ENCODE measurements around the gene ZBTB5.
"Not testable (repeated sequence)": the region's sequence is repeated elsewhere in the genome, so short reads cannot be mapped to it uniquely, and the experiment has no call there.

ZBTB5 gene

GRCh38 chr9:37486616-37487548 lies 21.6 kb upstream of the ZBTB5 start:
- in situ Hi-C loops (cut with MboI; ENCODE audit: low sequenced_read_pairs): loop anchor here (25.0 kb wide), 4 partner anchors 100 to 875 kb away; partner anchors contain the start of genes FBXO10, SLC25A51, TOMM5 and TRMT10B

GRCh38 chr9:37486256-37486615 lies 21.0 kb upstream of the ZBTB5 start:
- in situ Hi-C loops (cut with MboI; ENCODE audit: low sequenced_read_pairs): loop anchor here (25.0 kb wide), 4 partner anchors 101 to 876 kb away; partner anchors contain the start of genes FBXO10, SLC25A51, TOMM5 and TRMT10B

GRCh38 chr9:37485389-37486255 lies 20.4 kb upstream of the ZBTB5 start, which contains the start of gene POLR1E:
POLR1E (plus strand) TSS chr9:37485948; CDS start chr9:37486048, 100 bp downstream.
- in situ Hi-C loops (cut with MboI; ENCODE audit: low sequenced_read_pairs): loop anchor here (25.0 kb wide), 4 partner anchors 102 to 877 kb away; partner anchors contain the start of genes FBXO10, SLC25A51, TOMM5 and TRMT10B

DNA sequence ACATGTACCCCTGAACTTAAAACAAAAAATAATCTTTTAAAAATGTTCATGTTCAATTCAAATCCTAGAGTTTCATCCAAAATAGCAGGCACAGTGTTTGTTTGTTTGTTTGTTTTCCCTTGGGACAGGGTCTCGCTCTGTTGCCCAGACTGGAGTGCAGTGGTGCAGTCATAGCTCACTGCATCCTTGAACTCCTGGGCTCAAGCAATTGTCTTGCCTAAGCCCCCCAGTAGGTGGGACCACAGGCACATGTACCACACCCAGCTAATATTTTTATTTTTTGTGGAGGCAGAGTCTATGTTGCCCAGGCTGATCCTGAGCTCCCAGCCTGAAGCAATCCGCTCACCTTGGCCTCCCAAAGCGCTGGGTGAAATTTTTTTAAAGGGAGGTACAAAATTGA lies 15.5 kb upstream of the ZBTB5 start:
- in situ Hi-C loops (cut with MboI; ENCODE audit: low sequenced_read_pairs): loop anchor here (25.0 kb wide), 4 partner anchors 107 to 882 kb away; partner anchors contain the start of genes FBXO10, SLC25A51, TOMM5 and TRMT10B

DNA sequence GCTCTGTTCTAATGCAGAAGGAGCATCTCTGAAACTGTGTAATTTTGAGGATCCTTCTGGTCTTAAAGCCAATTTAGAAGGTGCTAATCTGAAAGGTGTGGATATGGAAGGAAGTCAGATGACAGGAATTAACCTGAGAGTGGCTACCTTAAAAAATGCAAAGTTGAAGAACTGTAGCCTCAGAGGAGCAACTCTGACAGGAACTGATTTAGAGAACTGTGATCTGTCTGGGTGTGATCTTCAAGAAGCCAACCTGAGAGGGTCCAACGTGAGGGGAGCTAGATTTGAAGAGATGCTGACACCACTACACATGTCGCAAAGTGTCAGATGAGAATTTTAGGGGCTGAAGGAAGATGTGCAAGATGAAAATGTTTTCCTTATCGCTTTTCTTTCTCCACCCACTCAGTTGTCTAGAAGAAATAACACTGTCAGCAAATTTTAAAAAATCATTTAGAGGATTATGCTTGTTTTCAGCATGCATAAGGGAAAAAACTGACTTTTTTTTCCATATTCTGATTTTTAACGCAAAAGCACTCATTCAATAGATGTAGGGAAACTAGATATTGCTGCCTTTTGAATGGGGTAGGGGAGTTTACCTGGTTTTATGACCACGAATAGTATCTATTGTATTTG lies 12.9 kb upstream of the ZBTB5 start:
- in situ Hi-C loops (cut with MboI; ENCODE audit: low sequenced_read_pairs): loop anchor here (25.0 kb wide), 4 partner anchors 109 to 884 kb away; partner anchors contain the start of genes FBXO10, SLC25A51, TOMM5 and TRMT10B

GRCh38 chr9:37477443-37477842 lies 12.2 kb upstream of the ZBTB5 start:
- in situ Hi-C loops (cut with MboI; ENCODE audit: low sequenced_read_pairs): loop anchor here (25.0 kb wide), 4 partner anchors 110 to 885 kb away; partner anchors contain the start of genes FBXO10, SLC25A51, TOMM5 and TRMT10B

- in situ Hi-C loops (cut with MboI; ENCODE audit: low sequenced_read_pairs): loop anchor here (25.0 kb wide), 4 partner anchors 110 to 885 kb away; partner anchors contain the start of genes FBXO10, SLC25A51, TOMM5 and TRMT10B
Measured at GRCh38 chr9:37476930-37477329, 11.7 kb upstream of the ZBTB5 start.

- in situ Hi-C loops (cut with MboI; ENCODE audit: low sequenced_read_pairs): no loop called here
Measured at GRCh38 chr9:37474438-37474837, 9.2 kb upstream of the ZBTB5 start.

- in situ Hi-C loops (cut with MboI; ENCODE audit: low sequenced_read_pairs): not testable (repeated sequence)
Measured at GRCh38 chr9:37473982-37474381, 8.7 kb upstream of the ZBTB5 start.

DNA sequence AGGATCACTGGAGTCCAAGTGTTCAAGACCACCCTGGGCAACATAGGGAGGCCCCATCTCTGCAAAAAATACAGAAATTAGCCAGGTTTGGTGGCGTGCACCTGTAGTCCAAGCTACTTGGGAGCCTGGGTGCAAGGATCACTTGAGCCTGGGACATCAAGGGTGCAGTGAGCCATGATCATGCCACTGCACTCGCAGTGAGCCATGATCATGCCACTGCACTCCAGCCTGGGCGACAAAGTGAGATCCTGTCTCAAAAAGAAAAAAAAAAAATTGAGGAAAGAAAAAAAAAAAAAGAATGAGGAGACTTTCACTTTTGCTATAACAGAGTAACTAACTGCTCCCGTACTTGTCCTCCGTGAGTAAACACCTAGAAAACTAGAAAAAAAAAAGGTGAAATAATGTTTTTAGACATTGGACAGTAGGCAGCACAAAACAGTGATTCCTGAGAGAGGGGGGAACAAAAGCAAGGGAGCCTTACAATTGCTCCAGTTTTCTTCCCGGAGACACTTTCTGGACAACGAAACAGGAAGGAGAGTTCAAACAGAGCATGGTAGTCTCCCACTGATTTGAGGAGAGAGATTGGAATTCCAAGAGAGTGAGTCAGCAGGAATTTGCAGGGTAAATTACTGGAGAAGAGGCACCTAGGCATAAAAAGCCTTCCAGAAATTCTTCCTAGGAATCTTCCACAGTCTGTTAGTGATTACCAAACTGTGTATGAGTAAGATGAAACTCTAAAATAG lies 6.9 kb upstream of the ZBTB5 start:
- in situ Hi-C loops (cut with MboI; ENCODE audit: low sequenced_read_pairs): no loop called here

DNA sequence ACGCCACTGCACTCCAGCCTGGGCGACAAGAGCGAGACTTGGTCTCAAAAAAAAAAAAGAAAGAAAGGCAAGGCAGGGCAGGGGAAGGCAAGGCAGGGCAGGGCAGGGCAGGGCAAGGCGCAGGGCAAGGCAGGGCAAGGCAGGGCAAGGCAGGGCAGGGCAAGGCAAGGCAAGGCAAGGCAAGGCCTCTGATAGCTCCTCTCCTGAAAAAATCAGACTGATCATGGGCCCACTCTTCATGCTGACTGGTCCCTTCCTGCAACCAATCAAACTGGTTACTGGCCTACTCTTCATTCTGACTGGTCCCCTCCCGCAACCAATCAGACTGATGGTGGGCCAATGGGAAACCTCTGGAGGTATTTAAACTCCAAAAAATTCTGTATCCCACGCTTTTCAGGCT lies 3.4 kb upstream of the ZBTB5 start:
- in situ Hi-C loops (cut with MboI; ENCODE audit: low sequenced_read_pairs): no loop called here

GRCh38 chr9:37467530-37467929 lies 2.3 kb upstream of the ZBTB5 start:
- in situ Hi-C loops (cut with MboI; ENCODE audit: low sequenced_read_pairs): not testable (repeated sequence)

DNA sequence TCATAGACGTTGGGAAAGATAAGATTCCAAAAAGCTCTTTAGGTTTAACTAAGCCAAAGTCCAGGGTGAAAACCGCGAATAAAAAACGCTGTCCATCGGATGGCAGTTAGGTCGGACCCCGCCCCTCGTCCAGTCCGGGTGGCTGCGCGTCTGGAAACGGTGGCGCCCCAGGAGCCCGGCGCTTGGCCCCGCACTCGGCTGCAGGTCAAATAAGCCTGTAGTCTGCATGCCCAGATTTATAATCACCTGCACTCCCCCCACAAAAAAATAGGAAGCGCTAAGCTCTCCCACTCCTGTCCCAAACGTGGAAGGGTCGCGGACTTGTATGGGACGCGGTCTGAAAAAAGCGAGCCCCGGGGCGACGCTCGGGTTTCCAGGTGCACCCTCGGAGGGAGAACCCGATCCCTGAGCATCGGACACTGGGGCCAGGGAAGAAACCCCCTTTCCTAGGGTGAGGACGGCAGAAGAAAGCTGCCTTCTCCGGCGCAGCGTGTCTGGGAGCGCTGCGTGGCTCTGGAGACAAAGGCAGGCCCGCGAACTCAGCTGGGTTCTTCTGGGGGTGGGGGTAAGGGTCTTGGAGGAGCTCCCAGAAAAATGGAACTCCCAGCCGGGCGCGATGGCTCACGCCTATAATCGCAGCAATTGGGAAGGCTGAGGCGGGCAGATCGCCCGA lies 923 bp upstream of the ZBTB5 start:
- in situ Hi-C loops (cut with MboI; ENCODE audit: low sequenced_read_pairs): no loop called here

DNA sequence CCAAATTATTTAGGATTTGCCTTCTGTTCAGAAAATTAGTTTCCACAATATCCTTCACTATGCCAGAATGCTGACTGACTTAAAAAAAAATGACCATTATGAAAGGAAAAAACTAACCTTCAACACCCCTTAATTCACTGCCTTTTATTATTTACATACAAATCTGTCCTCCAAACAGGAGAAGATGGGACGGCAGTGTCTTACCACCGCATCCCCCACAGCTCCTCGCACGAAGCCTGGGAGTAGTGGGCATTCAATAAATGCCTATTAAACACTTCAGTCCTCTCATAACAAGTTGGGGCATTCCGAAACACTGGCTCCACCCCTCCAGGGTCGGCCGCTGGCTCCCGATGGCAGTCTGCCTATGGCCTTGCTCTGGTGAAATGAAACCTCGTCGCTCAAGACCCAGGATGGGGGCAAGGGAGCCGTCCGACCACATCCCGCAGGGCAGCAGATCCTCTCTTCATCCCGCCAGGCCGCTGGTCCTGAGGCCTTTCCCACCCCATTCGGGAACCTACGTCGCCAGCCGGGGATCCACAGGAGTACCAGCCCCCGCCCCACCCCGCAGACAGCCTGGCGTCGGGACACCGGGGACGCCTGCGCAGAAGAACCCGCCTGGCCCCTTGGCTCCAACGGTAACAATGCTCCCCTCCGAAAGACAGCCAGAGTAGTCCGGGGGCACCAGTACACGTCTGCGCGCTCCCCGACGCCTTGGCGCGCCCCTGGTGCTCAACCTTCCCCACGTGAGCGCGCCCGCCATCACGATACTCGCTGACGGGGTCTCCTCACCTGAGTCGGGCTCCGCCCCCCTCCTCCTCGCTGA lies 613 bp downstream of the ZBTB5 start:
- in situ Hi-C loops (cut with MboI; ENCODE audit: low sequenced_read_pairs): no loop called here

GRCh38 chr9:37464006-37464405 lies 1.2 kb downstream of the ZBTB5 start:
- in situ Hi-C loops (cut with MboI; ENCODE audit: low sequenced_read_pairs): no loop called here

DNA sequence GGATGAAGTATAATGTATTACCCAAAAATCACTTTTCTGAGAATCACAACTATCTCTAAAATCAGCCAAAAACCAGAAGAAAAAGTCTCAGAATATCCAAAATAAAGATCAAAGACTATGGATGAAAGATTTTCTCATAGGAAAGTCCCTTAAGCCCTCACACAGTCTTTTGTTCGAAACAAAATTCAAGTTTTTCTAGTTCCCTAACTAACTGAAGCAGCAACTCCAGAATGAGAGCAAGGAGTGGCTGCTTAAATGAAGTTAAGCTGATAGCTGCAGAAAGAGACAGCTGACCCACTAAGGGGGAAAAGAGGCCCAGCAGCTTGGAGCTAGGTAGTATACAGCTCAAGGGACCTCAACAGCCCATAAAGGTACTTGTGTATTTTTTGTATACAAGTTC lies 8.4 kb downstream of the ZBTB5 start:
- in situ Hi-C loops (cut with MboI; ENCODE audit: low sequenced_read_pairs): no loop called here

- in situ Hi-C loops (cut with MboI; ENCODE audit: low sequenced_read_pairs): no loop called here
Measured at GRCh38 chr9:37455884-37456647, 9.2 kb downstream of the ZBTB5 start.

- in situ Hi-C loops (cut with MboI; ENCODE audit: low sequenced_read_pairs): no loop called here
Measured at GRCh38 chr9:37454238-37454637, 11.0 kb downstream of the ZBTB5 start.

All from HL-60/S4 treated with retinoic acid at 250 ng/mL for 4 days and 3 days (cell line).